H9 (cell line): ENCODE results near the gene HMMR. TPM values are rescaled to one million over a fixed set of nuclear protein-coding genes. Genes with fewer than 3 reads are reported as not detected.

Experiments
- DNase-seq: peaks from one replicate; pipeline ENCODE4 v3.0.0-alpha.2; 2017
- H2AFZ ChIP-seq: one replicate; pipeline ENCODE4 v1.6.1; 2013; ENCODE audit warnings: mild to moderate bottlenecking, low read length, control low read depth, moderate library complexity
- H2AK5ac ChIP-seq: 2 replicates; pipeline ENCODE4 v1.6.1; 2013; ENCODE audit warnings: low read length, control low read depth, mixed read lengths; ENCODE audit not compliant: insufficient read length
- H2BK120ac ChIP-seq: one replicate; pipeline ENCODE4 v1.6.1; 2013; ENCODE audit warnings: low read depth, mild to moderate bottlenecking, low read length, control low read depth, inconsistent platforms; ENCODE audit not compliant: poor library complexity, severe bottlenecking
- H2BK12ac ChIP-seq: 2 replicates; pipeline ENCODE4 v1.6.1; 2013; ENCODE audit warnings: low read length, control low read depth, mixed read lengths, low read depth; ENCODE audit not compliant: insufficient read length
- H2BK15ac ChIP-seq: 2 replicates; pipeline ENCODE4 v1.6.1; 2013; ENCODE audit warnings: low read depth, low read length, control low read depth
- H2BK20ac ChIP-seq: one replicate; pipeline ENCODE4 v1.6.1; 2013; ENCODE audit warnings: low read depth, mild to moderate bottlenecking, low read length, control low read depth, inconsistent platforms; ENCODE audit not compliant: poor library complexity, severe bottlenecking
- H2BK5ac ChIP-seq: 2 replicates; pipeline ENCODE4 v1.6.1; 2013; ENCODE audit warnings: low read length, control low read depth, mixed read lengths; ENCODE audit not compliant: insufficient read length
- H3K14ac ChIP-seq: 2 replicates; pipeline ENCODE4 v1.6.1; 2013; ENCODE audit warnings: low read length, control low read depth; ENCODE audit not compliant: insufficient read depth
- H3K18ac ChIP-seq: 2 replicates; pipeline ENCODE4 v1.6.1; 2013; ENCODE audit warnings: low read depth, mild to moderate bottlenecking, mixed read lengths, low read length, control low read depth; ENCODE audit not compliant: insufficient read length
- H3K23ac ChIP-seq: 2 replicates; pipeline ENCODE4 v1.6.1; 2013; ENCODE audit warnings: low read length, control low read depth, mixed read lengths, low read depth; ENCODE audit not compliant: insufficient read length
- H3K23me2 ChIP-seq: 2 replicates; pipeline ENCODE4 v1.6.1; 2013; ENCODE audit warnings: low read depth, mild to moderate bottlenecking, mixed read lengths, low read length, control low read depth; ENCODE audit not compliant: insufficient read length, poor library complexity, severe bottlenecking
- H3K27ac ChIP-seq: 2 replicates; pipeline ENCODE4 v1.5.1; 2013; ENCODE audit warnings: low read length, control low read depth, mixed read lengths, low read depth; ENCODE audit not compliant: insufficient read length
- H3K27me3 ChIP-seq: 2 replicates; pipeline ENCODE4 v1.6.1; 2013; ENCODE audit warnings: low read length, control low read depth, inconsistent platforms; ENCODE audit not compliant: insufficient read depth
- H3K4ac ChIP-seq: 2 replicates; pipeline ENCODE4 v1.6.1; 2013; ENCODE audit warnings: low read depth, mild to moderate bottlenecking, control low read depth, inconsistent platforms, low read length, moderate library complexity
- H3K4me1 ChIP-seq: 2 replicates; pipeline ENCODE4 v1.6.1; 2013; ENCODE audit warnings: low read length, control low read depth, inconsistent platforms; ENCODE audit not compliant: insufficient read depth
- H3K4me2 ChIP-seq: 2 replicates; pipeline ENCODE4 v1.6.1; 2013; ENCODE audit warnings: low read length, control low read depth, mixed read lengths; ENCODE audit not compliant: insufficient read length, insufficient read depth
- H3K56ac ChIP-seq: 2 replicates; pipeline ENCODE4 v1.6.1; 2013; ENCODE audit warnings: low read depth, mild to moderate bottlenecking, mixed read lengths, low read length, control low read depth; ENCODE audit not compliant: insufficient read length
- H3K79me1 ChIP-seq: 2 replicates; pipeline ENCODE4 v1.6.1; 2013; ENCODE audit warnings: low read depth, mild to moderate bottlenecking, moderate library complexity, low read length, control low read depth, inconsistent platforms; ENCODE audit not compliant: insufficient read depth, poor library complexity, severe bottlenecking
- H3K79me2 ChIP-seq: 2 replicates; pipeline ENCODE4 v1.6.1; 2013; ENCODE audit warnings: low read length, control low read depth, inconsistent platforms; ENCODE audit not compliant: insufficient read depth
- H3K9ac ChIP-seq: 2 replicates; pipeline ENCODE4 v1.6.1; 2013; ENCODE audit warnings: low read length, control low read depth, mixed read lengths; ENCODE audit not compliant: insufficient read length; ENCODE audit errors: extremely low read depth
- H3K9me3 ChIP-seq: one replicate; pipeline ENCODE4 v1.6.1; 2013; ENCODE audit warnings: low read depth, low read length, inconsistent platforms; ENCODE audit not compliant: control insufficient read depth
- H3T11ph ChIP-seq: one replicate; pipeline ENCODE4 v1.6.1; 2013; ENCODE audit warnings: mild to moderate bottlenecking, low read length, control low read depth, inconsistent platforms
- H4K20me1 ChIP-seq: one replicate; pipeline ENCODE4 v1.6.1; 2013; ENCODE audit not compliant: control insufficient read depth, insufficient read length, insufficient read depth
- H4K5ac ChIP-seq: 2 replicates; pipeline ENCODE4 v1.6.1; 2013; ENCODE audit warnings: low read depth, mild to moderate bottlenecking, mixed read lengths, low read length, control low read depth; ENCODE audit not compliant: insufficient read length
- H4K8ac ChIP-seq: replicated peaks from 2 replicates; pipeline ENCODE4 v1.6.1; 2013; ENCODE audit warnings: low read length, control low read depth, mixed read lengths, low read depth; ENCODE audit not compliant: insufficient read length
- H4K91ac ChIP-seq: 2 replicates; pipeline ENCODE4 v1.6.1; 2013; ENCODE audit warnings: low read depth, mild to moderate bottlenecking, moderate library complexity, mixed read lengths, low read length, control low read depth; ENCODE audit not compliant: insufficient read length
- H3K27ac Mint-ChIP-seq, 3 experiments: 2 replicates in 2 of 3; 3 replicates in 1 of 3; pipeline ENCODE4 v1.8.0; 2020 to 2021; ENCODE audit warnings: mixed read lengths in 3 of 3, mild to moderate bottlenecking in 1 of 3, moderate library complexity in 1 of 3
- H3K27me3 Mint-ChIP-seq: 2 replicates; pipeline ENCODE4 v1.8.0; 2021; ENCODE audit warnings: low read depth, mild to moderate bottlenecking, moderate library complexity, mixed read lengths
- H3K36me3 Mint-ChIP-seq, 3 experiments: 2 replicates in 2 of 3; 3 replicates in 1 of 3; pipeline ENCODE4 v1.8.0; 2020 to 2021; ENCODE audit warnings: low read depth in 3 of 3, mixed read lengths in 3 of 3; ENCODE audit not compliant: insufficient read depth in 1 of 3
- H3K4me1 Mint-ChIP-seq, 2 experiments: 2 replicates each; pipeline ENCODE4 v1.8.0; 2020; ENCODE audit warnings: mixed read lengths in 2 of 2
- H3K4me3 Mint-ChIP-seq, 2 experiments: 2 replicates in 1 of 2; 3 replicates in 1 of 2; pipeline ENCODE4 v1.8.0; 2020 to 2021; ENCODE audit warnings: mild to moderate bottlenecking in 2 of 2, mixed read lengths in 2 of 2, moderate library complexity in 1 of 2
- H3K9me3 Mint-ChIP-seq, 2 experiments: 2 replicates in 1 of 2; 3 replicates in 1 of 2; pipeline ENCODE4 v1.8.0; 2020; ENCODE audit warnings: mild to moderate bottlenecking in 2 of 2, mixed read lengths in 2 of 2, moderate library complexity in 1 of 2
- WGBS: extraction: QIAGEN DNeasy Blood & Tissue Kit; methylation state at CpG from one replicate; pipeline ENCODE4 v1.1.7; 2013; ENCODE audit warnings: missing lambda C conversion rate, low lambda C conversion rate, mixed read lengths; ENCODE audit not compliant: insufficient read length; ENCODE audit errors: extremely low coverage; 5-methylcytosine and 5-hydroxymethylcytosine counted together
- total RNA-seq: library from RNA; stranded (reverse); gene quantifications from 2 replicates; pipeline ENCODE4 v1.2.1, GENCODE V29; 2021
- TF ChIP-seq, protein P1 (sequence below): fragments of 200-600 bp; sonication (generic); conservative IDR thresholded peaks from 3 replicates; pipeline ENCODE4 v1.8.0; 2021; ENCODE audit warnings: antibody characterized with exemption, mild to moderate bottlenecking

Gene HMMR
- total RNA-seq, 1 experiment from 2014 or later: 36.2 TPM

DNA sequence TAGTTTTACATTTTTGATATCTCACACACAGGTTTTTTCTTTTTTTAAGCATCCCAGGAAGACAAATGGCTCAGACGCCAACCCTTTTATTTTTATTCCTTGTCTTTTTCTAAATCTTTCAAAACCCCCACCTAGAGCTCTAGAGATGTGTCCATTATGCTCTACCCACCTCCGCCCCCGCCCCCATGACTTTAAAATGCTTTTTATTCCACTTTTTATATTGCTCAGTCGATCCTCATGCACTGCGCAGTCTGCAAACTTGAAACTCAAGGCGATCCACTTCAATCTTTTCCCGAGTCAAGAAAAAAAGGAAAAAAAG is 44.6 kb downstream of the HMMR start:
- Histone ChIP-seq H4K5ac (no peak overlapping the region), H3K27ac (no peak overlapping the region), H2AFZ (no peak overlapping the region), H2BK20ac (no peak overlapping the region), H3K79me1 (no peaks in the 10 kb centered on the region), H3K14ac (no peak overlapping the region), H4K91ac (no peak overlapping the region), H2AK5ac (no peak overlapping the region), H3K23me2 (peaks cover 12% of the 10 kb centered on the region), H3K4me2 (peak overlapping the region; percentile 79), H3K27me3 (no peaks in the 10 kb centered on the region), H4K20me1 (no peaks in the 10 kb centered on the region), H2BK120ac (no peak overlapping the region), H3K4ac (no peak overlapping the region; the same call in 1 of the 2 replicates), H3K18ac (no peak overlapping the region), H2BK12ac (no peak overlapping the region), H3K9me3 (no peaks in the 10 kb centered on the region), H4K8ac (no peak overlapping the region), H3K79me2 (peaks cover 39% of the 10 kb centered on the region), H3K23ac (no peak overlapping the region), H3K9ac (peak overlapping the region; percentile 90), H3T11ph (no peak overlapping the region), H2BK5ac (no peak overlapping the region), H3K56ac (no peak overlapping the region), H3K4me1 (peaks cover 3% of the 10 kb centered on the region; the same call in 1 of the 2 replicates), H2BK15ac (no peak overlapping the region)
- Mint-ChIP-seq H3K4me3 (peak overlapping the region; percentile 79 to 93), H3K27me3 (no peaks in the 10 kb centered on the region), H3K9me3 (no peaks in the 10 kb centered on the region; a peak in 1 of 5 replicates), H3K36me3 (peaks cover 4 to 21% (median 5%) of the 10 kb centered on the region in 3 experiments; a peak in 5 of 7 replicates), H3K27ac (peak overlapping the region; percentile 94 to 99 (median 99)), H3K4me1 (peaks cover 44 to 46% of the 10 kb centered on the region in 2 experiments)
- no peak for DNase-seq
- TF ChIP-seq, protein P1, sequence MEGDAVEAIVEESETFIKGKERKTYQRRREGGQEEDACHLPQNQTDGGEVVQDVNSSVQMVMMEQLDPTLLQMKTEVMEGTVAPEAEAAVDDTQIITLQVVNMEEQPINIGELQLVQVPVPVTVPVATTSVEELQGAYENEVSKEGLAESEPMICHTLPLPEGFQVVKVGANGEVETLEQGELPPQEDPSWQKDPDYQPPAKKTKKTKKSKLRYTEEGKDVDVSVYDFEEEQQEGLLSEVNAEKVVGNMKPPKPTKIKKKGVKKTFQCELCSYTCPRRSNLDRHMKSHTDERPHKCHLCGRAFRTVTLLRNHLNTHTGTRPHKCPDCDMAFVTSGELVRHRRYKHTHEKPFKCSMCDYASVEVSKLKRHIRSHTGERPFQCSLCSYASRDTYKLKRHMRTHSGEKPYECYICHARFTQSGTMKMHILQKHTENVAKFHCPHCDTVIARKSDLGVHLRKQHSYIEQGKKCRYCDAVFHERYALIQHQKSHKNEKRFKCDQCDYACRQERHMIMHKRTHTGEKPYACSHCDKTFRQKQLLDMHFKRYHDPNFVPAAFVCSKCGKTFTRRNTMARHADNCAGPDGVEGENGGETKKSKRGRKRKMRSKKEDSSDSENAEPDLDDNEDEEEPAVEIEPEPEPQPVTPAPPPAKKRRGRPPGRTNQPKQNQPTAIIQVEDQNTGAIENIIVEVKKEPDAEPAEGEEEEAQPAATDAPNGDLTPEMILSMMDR: no peak
- no CpG with 5 or more reads among the region's 7 CpGs for WGBS
